ENCODE data around the gene ACLY.

ACLY gene

GRCh38 chr17:41919840-41920579 is 1.3 kb upstream of the ACLY start:
- no peak overlapping the region for H3K4me3 ChIP-seq (replicated peaks; ENCODE audit: insufficient read depth, low read length)
- H3K27ac ChIP-seq (replicated peaks) = no peak overlapping the region
- DNase-seq (ENCODE audit: low read depth in 1 of 2, low spot score in 1 of 2) = peak; percentile 14 to 74
- TF ChIP-seq GABPA (IDR thresholded peaks at IDR 0.05; ENCODE audit: low read depth) = no peak
- TF ChIP-seq, protein P1, sequence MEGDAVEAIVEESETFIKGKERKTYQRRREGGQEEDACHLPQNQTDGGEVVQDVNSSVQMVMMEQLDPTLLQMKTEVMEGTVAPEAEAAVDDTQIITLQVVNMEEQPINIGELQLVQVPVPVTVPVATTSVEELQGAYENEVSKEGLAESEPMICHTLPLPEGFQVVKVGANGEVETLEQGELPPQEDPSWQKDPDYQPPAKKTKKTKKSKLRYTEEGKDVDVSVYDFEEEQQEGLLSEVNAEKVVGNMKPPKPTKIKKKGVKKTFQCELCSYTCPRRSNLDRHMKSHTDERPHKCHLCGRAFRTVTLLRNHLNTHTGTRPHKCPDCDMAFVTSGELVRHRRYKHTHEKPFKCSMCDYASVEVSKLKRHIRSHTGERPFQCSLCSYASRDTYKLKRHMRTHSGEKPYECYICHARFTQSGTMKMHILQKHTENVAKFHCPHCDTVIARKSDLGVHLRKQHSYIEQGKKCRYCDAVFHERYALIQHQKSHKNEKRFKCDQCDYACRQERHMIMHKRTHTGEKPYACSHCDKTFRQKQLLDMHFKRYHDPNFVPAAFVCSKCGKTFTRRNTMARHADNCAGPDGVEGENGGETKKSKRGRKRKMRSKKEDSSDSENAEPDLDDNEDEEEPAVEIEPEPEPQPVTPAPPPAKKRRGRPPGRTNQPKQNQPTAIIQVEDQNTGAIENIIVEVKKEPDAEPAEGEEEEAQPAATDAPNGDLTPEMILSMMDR (IDR thresholded peaks at IDR 0.05; ENCODE audit: insufficient read depth, low read length) = no peak
- TF ChIP-seq POLR2AphosphoS5 (IDR thresholded peaks at IDR 0.05; ENCODE audit: low read depth) = no peak
- no peak for TF ChIP-seq SPI1 (IDR thresholded peaks at IDR 0.05; ENCODE audit: borderline replicate concordance, low read depth)
- TF ChIP-seq REST (IDR thresholded peaks at IDR 0.05; ENCODE audit: insufficient replicate concordance, low read depth) = no peak
- H3K27me3 ChIP-seq (ENCODE audit: insufficient read depth, poor library complexity, severe bottlenecking) = no peaks in the 10 kb centered on the region

DNA sequence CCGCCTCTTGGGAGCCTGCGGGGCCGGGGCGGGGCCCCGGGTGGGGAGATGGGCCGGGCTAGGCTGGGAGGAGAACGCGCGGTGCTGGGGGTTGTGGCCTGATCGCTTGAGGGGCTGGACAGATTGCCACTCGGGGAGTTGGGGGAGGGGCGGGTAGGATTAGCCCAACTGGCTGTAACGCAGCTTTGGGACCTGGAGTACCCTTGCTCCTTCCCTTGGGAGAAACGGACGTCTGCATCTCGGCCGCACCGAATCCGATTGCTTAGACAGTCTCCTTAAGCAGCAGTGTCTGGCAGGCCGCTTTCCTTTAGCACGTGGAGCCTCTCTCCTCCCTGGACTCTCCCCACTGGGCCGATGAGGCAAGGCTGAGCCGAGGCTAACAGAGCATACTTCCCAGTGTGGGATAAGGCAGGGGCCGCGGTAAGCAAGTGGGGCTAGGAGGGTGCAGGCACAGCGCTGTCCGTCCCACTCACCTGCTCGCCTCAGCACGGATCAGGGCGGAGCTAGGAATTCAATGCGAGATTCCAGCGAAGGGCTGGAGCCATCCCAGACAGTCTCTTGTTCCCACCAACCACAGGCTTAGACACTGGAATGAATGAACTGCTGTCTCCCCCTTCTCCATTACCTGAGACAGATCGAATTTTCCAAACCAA is 540 bp upstream of the ACLY start:
- DNase-seq (ENCODE audit: low read depth in 1 of 2, low spot score in 1 of 2) = no peak
- peak overlapping the region; percentile 99 for H3K4me3 ChIP-seq (replicated peaks; ENCODE audit: insufficient read depth, low read length)
- H3K27ac ChIP-seq (replicated peaks) = peak overlapping the region; percentile 85
- TF ChIP-seq POLR2AphosphoS5 (IDR thresholded peaks at IDR 0.05; ENCODE audit: low read depth) = no peak
- H3K27me3 ChIP-seq (ENCODE audit: insufficient read depth, poor library complexity, severe bottlenecking) = no peaks in the 10 kb centered on the region

GRCh38 chr17:41917679-41918313 is 955 bp downstream of the ACLY start:
- H3K27me3 ChIP-seq (ENCODE audit: insufficient read depth, poor library complexity, severe bottlenecking) = no peaks in the 10 kb centered on the region
- DNase-seq (ENCODE audit: low read depth in 1 of 2, low spot score in 1 of 2) = peak in 1 of 2 experiments; percentile 14
- peak overlapping the region; percentile 85 for H3K27ac ChIP-seq (replicated peaks)
- H3K4me3 ChIP-seq (replicated peaks; ENCODE audit: insufficient read depth, low read length) = peak overlapping the region; percentile 99
- no peak for TF ChIP-seq GABPA (IDR thresholded peaks at IDR 0.05; ENCODE audit: low read depth)
- no peak for TF ChIP-seq POLR2AphosphoS5 (IDR thresholded peaks at IDR 0.05; ENCODE audit: low read depth)
- TF ChIP-seq SPI1 (IDR thresholded peaks at IDR 0.05; ENCODE audit: borderline replicate concordance, low read depth) = no peak
- no peak for TF ChIP-seq REST (IDR thresholded peaks at IDR 0.05; ENCODE audit: insufficient replicate concordance, low read depth)
- TF ChIP-seq, protein P1 (IDR thresholded peaks at IDR 0.05; ENCODE audit: insufficient read depth, low read length) = no peak

DNA sequence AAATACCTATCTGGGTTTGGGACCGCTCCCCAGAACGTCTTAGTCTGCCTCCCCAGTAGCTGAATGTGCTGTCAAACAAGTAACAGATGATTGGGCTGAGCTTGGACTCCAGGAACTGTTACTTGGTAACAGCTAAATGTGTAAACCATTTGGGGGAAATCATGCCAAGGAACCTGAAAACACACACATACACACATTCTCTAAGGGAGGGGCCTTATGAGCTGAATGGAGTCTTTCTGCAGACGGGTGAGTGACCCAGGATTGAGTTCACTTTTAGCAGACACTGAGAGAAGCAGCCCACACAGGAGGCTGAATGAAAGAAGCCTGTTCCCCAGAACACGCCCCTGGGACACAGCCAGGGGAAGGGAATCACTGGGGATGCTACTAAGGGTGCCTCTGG is 1.6 kb downstream of the ACLY start:
- DNase-seq (ENCODE audit: low read depth in 1 of 2, low spot score in 1 of 2) = no peak
- Histone ChIP-seq H3K27ac (replicated peaks) (no peak overlapping the region), H3K27me3 (ENCODE audit: insufficient read depth, poor library complexity, severe bottlenecking) (no peaks in the 10 kb centered on the region), H3K4me3 (replicated peaks; ENCODE audit: insufficient read depth, low read length) (peak overlapping the region; percentile 99)
- no peak for TF ChIP-seq SPI1 (IDR thresholded peaks at IDR 0.05; ENCODE audit: borderline replicate concordance, low read depth)
- no peak for TF ChIP-seq REST (IDR thresholded peaks at IDR 0.05; ENCODE audit: insufficient replicate concordance, low read depth)
- TF ChIP-seq POLR2AphosphoS5 (IDR thresholded peaks at IDR 0.05; ENCODE audit: low read depth) = no peak
- TF ChIP-seq, protein P1 (IDR thresholded peaks at IDR 0.05; ENCODE audit: insufficient read depth, low read length) = no peak
- no peak for TF ChIP-seq GABPA (IDR thresholded peaks at IDR 0.05; ENCODE audit: low read depth)
